ENCODE data around the gene PPFIA4.

Gene PPFIA4

DNA sequence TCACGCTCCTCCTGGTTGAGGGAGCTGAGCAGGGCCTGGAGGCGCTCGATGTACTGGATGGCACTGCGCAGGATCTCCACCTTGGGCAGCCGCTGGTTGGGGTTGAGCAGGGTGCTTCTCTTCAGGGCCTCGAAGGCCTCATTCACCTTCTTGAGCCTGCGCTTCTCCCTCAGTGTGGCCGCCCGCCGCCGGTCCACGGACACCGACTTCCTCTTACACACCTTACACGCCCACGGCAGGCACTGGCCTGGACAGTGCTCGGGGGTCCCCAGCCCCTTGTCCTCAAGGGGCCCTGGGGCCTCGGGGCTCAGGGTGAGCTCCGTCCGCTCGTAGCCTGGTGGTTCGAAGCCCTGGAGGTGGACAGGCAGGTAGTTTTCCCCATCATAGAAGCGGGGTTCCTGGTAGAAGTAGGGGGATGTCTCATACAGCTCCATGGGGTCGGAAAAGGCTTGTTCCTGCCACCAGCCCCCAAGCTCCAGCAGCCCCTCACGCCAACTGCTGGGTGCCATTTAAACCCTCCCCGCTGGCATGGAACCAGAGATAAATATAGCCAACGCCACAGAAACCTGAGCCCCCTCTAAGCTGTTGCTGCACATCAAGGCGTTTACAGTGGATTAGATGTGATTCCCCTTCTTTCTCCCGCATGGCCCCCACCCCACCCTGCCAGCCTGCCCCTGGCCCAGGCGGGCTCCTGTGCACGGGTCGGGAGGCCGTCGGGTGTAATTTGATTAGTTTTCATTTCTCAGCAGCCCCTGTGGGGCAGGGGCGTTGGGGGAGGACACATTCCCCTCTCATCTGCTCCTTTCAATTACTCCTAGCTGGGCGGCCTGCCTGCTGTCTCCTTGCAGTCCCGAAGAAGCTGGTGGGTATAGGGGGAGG lies 59.5 kb downstream of the PPFIA4 start, which contains the start of gene MYOG:
MYOG (minus strand) TSS at position 485 of the 879 bp plus-strand sequence; CDS start at position 434, 51 bp downstream.
- no peak for FAIRE-seq

GRCh38 chr1:203086992-203087763 lies 60.9 kb downstream of the PPFIA4 start:
- no peak for FAIRE-seq

DNA sequence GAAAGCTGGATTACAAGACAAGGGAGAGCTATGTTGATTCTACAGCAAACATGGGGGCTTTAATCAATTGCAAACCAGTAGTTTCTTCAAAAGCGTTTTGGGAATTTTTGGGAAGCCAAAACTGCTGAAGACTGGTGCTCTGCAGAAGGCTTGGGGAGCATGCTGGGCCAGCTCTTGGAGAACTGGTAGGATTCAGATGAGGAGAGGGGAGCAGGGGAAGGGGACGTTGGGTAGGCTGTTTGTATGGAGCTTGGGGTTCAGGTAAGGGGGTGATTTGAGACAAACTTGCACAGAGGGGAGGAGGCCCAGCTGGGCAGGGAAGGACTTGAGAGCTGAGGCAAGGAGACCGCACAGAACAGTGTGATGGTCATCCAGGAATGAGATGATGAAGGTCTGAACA lies 62.1 kb downstream of the PPFIA4 start:
- no peak for FAIRE-seq

GRCh38 chr1:203089001-203089650 lies 62.8 kb downstream of the PPFIA4 start:
- no peak for FAIRE-seq

GRCh38 chr1:203089651-203090045 lies 63.4 kb downstream of the PPFIA4 start:
- no peak for FAIRE-seq

DNA sequence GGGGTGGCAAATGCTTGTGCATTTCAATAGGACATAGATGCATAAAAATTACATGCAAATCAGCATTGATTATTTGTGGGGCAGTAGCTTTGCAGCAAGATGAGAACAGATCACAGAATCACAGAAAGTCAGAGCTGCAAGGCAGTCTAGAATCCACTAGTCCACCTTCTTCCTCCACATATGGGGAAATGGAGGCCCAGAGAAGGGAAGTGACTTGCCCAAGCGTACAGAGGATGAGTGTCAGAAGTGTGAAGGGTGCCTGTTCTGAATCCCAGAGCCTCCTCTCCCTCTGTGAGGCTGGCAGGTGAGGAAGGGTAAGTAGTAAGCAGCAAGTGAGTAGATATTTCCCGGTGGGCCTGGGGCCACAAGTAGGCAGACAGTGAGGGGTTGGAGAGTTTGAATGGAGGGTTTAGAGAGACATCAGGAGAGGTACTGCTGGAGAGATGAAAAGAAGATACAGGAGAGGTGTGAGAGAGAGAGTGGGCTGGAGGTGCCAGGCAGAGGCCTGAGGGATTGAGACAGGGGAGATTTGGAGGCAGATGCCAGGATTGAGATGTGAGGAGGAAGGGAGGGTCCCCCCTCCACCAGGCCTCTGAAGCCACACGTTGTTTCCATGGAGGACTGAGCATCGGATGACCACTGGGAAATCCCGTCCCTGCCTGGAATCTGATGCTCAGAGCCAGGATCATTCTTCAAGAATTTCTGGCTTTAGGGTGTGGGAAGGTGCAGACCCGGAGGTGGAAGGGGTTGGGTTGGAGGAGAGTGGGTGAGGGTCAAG lies 64.3 kb downstream of the PPFIA4 start:
- FAIRE-seq = no peak

GRCh38 chr1:203091199-203091477 lies 64.8 kb downstream of the PPFIA4 start:
- FAIRE-seq = no peak

DNA sequence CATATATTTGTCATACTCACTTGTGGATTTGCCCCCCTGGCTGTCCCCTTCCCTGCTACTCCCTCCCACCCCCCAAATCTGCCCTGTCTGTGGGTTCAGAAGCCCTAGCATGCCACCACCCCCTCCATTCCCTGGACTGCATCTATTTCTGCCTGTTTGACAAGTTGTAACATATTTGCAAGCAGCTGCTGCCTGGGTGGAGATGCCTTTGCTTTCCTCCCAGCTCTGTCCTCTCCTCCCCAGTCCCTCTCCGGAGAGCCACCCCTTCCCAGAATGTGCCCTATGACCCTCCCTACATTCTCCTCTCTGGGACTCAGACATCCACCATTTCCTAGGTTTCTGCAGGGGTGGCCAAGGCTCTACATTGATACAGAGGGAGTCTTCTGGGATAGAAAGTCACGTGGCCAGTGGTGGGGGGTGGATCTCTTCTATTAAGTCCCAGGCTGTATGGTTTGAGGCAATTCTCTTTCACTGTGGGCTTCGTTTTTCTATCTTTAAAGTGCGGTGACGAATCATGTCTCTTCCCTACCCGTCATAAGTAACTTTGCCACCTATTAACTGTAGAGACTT lies 65.6 kb downstream of the PPFIA4 start:
- no peak for FAIRE-seq

GRCh38 chr1:203093754-203094410 lies 67.6 kb downstream of the PPFIA4 start:
- FAIRE-seq = no peak

GRCh38 chr1:203095061-203095690 lies 68.9 kb downstream of the PPFIA4 start:
- peak; percentile 45 for FAIRE-seq

DNA sequence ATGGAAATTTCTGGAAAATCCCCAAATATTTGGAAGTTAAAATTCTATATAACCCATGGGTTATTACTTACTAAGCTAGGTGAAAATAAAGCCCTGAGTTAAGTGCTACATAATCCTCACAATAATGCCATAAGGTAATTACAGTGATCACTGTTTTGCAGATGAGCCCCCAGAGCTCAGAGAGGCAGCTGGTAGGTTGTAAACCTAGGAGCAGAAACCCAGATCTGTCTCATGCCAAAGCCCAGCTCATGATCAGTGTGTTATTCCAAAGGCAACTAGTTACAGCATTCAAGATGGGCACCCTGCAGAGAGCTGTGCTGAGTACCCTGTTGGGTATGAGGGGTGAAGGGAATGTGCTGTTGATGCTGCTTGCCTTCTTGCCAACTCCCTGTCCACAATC lies 70.3 kb downstream of the PPFIA4 start:
- FAIRE-seq = no peak

- FAIRE-seq = no peak
These were observed 70.7 kb downstream of the PPFIA4 start for GRCh38 chr1:203097001-203097400.

GRCh38 chr1:203098445-203098844 lies 72.2 kb downstream of the PPFIA4 start:
- FAIRE-seq = no peak

GRCh38 chr1:203098914-203099520 lies 72.7 kb downstream of the PPFIA4 start:
- FAIRE-seq = no peak

- no peak for FAIRE-seq
These were observed 73.7 kb downstream of the PPFIA4 start for GRCh38 chr1:203099805-203100515.

GRCh38 chr1:203100516-203100869 lies 74.2 kb downstream of the PPFIA4 start:
- no peak for FAIRE-seq

- FAIRE-seq = no peak
These were observed 75.7 kb downstream of the PPFIA4 start for GRCh38 chr1:203101813-203102634.

- no peak for FAIRE-seq
These were observed 76.9 kb downstream of the PPFIA4 start for GRCh38 chr1:203103216-203103615.

DNA sequence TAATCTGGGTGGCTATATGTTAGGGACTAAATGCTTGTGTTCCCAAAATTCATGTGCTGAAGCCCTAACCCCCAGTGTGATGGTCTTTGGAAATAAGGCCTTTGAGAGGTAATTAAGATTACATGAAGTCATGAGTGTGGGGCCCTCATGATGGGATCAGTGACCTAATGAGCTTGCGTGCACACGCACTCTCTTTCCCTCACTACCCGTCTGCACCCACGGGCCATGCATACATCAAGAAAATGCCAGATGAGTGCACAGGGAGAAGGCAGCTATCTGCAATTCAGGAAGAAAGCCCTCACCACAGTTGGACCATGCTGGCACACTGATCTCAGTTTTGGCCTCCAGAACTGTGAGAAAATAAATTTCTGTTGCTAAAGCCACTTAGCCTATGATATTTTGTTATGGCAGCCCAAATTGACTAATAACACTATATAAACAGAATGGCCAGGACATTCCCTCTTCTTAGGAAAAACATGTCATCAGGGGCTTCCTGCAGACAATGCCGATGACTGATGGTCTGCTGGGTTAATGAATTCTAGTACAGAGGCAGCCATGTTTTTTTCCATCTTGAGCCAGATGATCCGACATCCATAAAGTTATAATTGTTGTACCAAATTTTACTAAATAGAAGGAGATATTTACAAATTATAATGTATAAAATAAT lies 77.7 kb downstream of the PPFIA4 start:
- FAIRE-seq = no peak
